Epithelial cell of proximal tubule (primary cell): ENCODE measurements around the gene IGF2R. TPM values are rescaled to one million over a fixed set of nuclear protein-coding genes. Genes with fewer than 3 reads are reported as not detected.

Source experiments
- DNase-seq: peaks from one replicate; pipeline ENCODE4 v3.0.0-alpha.2; 2011; ENCODE audit warnings: low read depth
- H3K4me3 ChIP-seq: 2 replicates; pipeline ENCODE4 v1.5.1; 2011; ENCODE audit warnings: low read depth, mild to moderate bottlenecking, low read length
- total RNA-seq: library from RNA; depleted of rRNA; stranded (reverse); fragments of >200 nt; gene quantifications from 2 replicates; pipeline ENCODE4 v1.2.3, GENCODE V29; 2015
- TF ChIP-seq, protein P1 (sequence below): conservative IDR thresholded peaks from 2 replicates; pipeline ENCODE4 v1.5.1; 2012; ENCODE audit warnings: low read depth, mild to moderate bottlenecking, low read length

The IGF2R gene
- total RNA-seq, 1 donor from 2014 or later = 50.8 TPM

DNA sequence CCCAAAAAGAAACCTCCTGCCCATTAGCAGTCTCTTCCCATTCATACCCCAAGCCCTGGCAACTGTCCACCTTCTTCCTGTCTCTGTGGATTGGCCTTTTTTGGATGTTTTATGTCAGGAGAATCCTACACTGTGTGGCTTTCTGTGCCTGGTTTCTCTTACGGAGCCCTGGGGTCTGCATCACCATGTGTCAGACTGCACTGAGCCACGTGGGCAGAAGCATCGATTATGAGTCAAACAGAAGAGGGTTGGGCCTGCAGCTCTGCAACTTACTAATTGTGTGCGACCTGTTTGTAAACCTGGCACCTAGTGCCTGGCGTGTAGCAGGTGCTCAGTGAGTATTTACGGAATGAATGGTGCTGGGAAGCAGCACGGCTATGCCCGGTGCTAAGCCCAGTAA lies 62.6 kb downstream of the IGF2R start:
- no peak for DNase-seq
- TF ChIP-seq, protein P1, sequence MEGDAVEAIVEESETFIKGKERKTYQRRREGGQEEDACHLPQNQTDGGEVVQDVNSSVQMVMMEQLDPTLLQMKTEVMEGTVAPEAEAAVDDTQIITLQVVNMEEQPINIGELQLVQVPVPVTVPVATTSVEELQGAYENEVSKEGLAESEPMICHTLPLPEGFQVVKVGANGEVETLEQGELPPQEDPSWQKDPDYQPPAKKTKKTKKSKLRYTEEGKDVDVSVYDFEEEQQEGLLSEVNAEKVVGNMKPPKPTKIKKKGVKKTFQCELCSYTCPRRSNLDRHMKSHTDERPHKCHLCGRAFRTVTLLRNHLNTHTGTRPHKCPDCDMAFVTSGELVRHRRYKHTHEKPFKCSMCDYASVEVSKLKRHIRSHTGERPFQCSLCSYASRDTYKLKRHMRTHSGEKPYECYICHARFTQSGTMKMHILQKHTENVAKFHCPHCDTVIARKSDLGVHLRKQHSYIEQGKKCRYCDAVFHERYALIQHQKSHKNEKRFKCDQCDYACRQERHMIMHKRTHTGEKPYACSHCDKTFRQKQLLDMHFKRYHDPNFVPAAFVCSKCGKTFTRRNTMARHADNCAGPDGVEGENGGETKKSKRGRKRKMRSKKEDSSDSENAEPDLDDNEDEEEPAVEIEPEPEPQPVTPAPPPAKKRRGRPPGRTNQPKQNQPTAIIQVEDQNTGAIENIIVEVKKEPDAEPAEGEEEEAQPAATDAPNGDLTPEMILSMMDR = no peak

DNA sequence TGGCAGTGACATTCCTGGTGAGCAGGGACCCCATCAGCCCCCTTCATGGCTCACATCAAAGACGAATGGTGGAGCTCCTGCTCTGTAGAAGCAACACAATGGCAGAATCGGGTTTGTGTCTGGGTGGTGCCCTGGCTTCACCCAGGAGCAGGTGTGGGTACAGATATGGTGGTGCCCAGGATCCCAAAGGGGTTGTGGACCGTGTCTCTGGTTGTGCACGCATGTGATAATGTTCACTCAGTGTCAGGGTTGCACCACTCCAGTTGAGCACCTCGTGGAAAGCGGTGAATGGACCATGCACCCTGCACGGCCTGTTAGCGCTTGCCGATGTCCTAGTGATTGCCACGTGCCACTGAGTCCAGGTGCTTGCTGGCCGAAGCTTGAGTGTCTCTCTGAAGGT lies 63.0 kb downstream of the IGF2R start:
- H3K4me3 ChIP-seq = no peak overlapping the region
- TF ChIP-seq, protein P1 = no peak
- DNase-seq = no peak

More for the DNA sequence above, 62.6 kb downstream of the IGF2R start:
- H3K4me3 ChIP-seq = no peak overlapping the region

DNA sequence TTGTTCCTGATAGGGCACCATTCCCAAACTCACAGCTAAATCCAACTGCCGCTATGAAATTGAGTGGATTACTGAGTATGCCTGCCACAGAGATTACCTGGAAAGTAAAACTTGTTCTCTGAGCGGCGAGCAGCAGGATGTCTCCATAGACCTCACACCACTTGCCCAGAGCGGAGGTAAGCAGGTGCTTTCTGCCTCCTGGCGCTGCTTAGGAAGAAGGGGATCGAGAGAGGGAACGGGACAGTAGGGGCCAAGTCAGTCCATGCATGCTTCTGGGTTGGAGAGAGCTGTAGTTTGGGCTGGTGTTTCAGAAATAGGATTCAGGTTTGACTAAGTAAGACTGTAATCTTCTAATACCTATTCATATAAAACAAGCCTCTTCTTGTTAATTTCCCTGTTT lies 63.7 kb downstream of the IGF2R start:
- TF ChIP-seq, protein P1 = no peak
- no peak overlapping the region for H3K4me3 ChIP-seq
- no peak for DNase-seq

DNA sequence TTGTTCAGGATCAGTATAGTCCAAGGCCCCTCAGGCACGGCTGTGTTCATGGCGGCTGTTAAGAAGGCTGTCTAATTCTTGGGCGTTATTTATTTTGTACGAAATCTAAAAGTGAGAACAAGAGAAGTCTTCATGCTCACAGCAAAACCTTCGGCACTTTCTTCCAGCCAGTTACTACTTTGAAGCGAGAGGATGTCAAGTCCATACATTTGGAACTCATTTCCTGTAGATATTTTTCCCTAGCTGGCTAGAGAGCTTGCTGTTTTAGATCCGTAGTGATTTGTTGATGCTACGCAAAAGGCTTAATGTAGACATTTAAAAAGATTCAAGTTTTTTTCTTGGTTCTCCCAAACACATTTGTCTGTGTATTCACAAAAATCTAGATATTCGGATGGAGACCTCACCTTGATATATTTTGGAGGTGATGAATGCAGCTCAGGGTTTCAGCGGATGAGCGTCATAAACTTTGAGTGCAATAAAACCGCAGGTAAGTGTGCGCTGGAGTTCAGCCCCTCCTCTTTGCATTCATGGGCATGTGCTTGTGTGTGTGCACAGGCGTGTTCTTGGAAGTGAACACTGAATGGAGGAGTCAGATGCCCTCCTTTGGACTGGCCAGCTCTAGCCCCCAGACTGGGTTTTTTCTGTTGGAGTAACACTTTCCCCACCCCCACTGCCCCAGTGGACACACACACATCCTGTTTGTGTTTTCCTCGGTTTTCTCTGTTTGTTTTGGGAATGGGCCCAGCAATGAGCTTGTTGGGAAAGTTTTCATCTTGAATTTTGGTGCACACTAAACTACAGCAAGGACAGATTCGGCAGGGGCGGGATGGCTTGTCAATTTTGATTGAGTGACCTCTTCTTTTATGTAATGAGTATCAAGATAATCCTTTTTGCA lies 65.4 kb downstream of the IGF2R start:
- no peak overlapping the region for H3K4me3 ChIP-seq
- TF ChIP-seq, protein P1 = no peak
- DNase-seq = no peak

DNA sequence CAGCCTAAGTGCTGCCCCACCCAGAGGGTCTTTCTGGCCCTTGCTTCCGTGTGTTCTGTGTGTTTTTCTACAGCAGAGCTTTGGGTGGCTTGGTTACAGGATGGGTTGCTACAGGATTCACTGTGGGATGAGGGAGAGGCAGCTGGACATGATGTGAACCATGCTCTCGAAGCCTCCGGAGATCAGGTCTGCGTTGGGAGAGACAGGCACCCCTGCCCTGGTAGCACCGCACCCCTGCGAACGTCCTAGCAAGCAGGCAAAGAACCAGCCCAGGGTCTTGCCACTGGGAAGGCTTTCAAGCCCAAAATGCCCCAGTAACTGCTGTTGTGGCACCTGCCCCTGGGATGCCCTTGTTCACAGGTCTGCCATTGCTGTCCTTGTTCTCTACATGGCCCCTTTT lies 66.4 kb downstream of the IGF2R start:
- TF ChIP-seq, protein P1 = no peak
- DNase-seq = no peak
- no peak overlapping the region for H3K4me3 ChIP-seq

DNA sequence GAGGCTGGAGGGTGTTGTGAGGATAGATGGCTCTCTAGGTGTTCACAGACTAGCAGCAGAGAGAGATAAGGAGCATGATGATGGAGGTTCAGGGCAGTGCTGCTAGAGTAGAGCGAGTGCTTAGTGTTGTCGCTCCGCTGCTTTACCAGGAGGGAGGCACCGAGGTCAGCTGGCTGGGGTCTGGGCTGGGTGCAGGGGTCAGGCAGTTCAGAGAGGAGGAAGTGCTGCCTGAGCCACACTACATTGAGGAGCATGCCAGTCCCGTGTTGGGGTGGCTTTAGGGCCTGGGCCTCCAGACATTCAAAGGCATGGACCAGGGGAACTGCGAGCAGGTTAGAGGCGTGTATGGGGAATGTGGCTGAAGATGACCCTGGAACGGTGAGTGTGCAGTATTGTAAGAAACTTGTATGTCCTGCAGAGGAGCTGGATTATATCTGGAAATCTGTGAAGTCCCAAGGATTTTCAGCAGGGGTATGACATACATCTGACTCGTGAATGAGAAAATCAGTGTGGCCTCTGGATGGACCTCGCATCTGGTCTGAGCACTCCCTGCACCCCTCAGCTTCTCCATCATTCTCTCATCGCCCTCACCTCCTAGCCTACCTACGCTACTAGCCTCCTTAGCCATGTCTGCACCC lies 66.9 kb downstream of the IGF2R start:
- DNase-seq = no peak
- TF ChIP-seq, protein P1 = no peak
- H3K4me3 ChIP-seq = no peak overlapping the region
